Psoas muscle (tissue), 8 donors: Measurements from ENCODE around the gene POMT2. TPM values are rescaled to one million over a fixed set of nuclear protein-coding genes. Genes with fewer than 3 reads are reported as not detected.

Source experiments
- ATAC-seq, 4 donors: fragments of 200-7000 bp; cut with Tn5 transposase; one replicate each; pipeline ENCODE4 v1.9.1; 2020; ENCODE audit warnings: moderate library complexity in 3 of 4, mild to moderate bottlenecking in 2 of 4
- DNase-seq, 2 donors: peaks; one replicate each; pipeline ENCODE4 v3.0.0-alpha.2; 2020
- H3K27ac ChIP-seq: fragments of 200-600 bp; one replicate; pipeline ENCODE4 v1.8.0; 2022
- H3K27me3 ChIP-seq, 3 donors: fragments of 200-600 bp in 1 of 3; one replicate each; pipeline versions ENCODE4 v1.6.1 to v1.8.0; 2013 to 2022; ENCODE audit warnings: low read length in 2 of 3, mild to moderate bottlenecking in 2 of 3, moderate library complexity in 1 of 3; ENCODE audit not compliant: insufficient read depth in 3 of 3
- H3K36me3 ChIP-seq, 2 donors: fragments of 200-600 bp in 1 of 2; one replicate each; pipeline versions ENCODE4 v1.6.1 to v1.8.0; 2013 to 2022; ENCODE audit warnings: low read depth in 1 of 2, mild to moderate bottlenecking in 1 of 2, moderate library complexity in 1 of 2; ENCODE audit not compliant: insufficient read depth in 1 of 2
- H3K4me1 ChIP-seq: fragments of 200-600 bp; one replicate; pipeline ENCODE4 v1.8.0; 2022
- H3K4me3 ChIP-seq: fragments of 200-600 bp; one replicate; pipeline ENCODE4 v1.8.0; 2022; ENCODE audit warnings: mild to moderate bottlenecking
- H3K9me3 ChIP-seq: fragments of 200-600 bp; one replicate; pipeline ENCODE4 v1.8.0; 2022
- CTCF ChIP-seq: fragments of 200-600 bp; IDR thresholded peaks from one replicate; pipeline ENCODE4 v1.8.0; 2022; ENCODE audit warnings: antibody characterized with exemption
- WGBS, 3 donors: extraction: QIAGEN DNeasy Blood & Tissue Kit; methylation state at CpG; one replicate each; pipeline versions ENCODE4 v1.1.6 to v1.1.7; 2013; 5-methylcytosine and 5-hydroxymethylcytosine counted together
- intact Hi-C, 2 donors: fragments of 100-400 bp; cut with DNase I; formaldehyde crosslinking; loops; one replicate each; pipeline versions ENCODE4 v1.11.0 to v1.14.2; 2022
- polyA plus RNA-seq, 3 donors: library from polyadenylated mRNA; stranded (reverse); fragments of 200-250 nt; gene quantifications; one replicate each; pipeline ENCODE4 v1.2.3, GENCODE V29; 2013
- total RNA-seq, 4 donors: library from RNA; stranded (reverse); fragmentation: NEBNext Ultra II Directional in 2 of 4; extraction: Animal tissue kit (Norgen Biotek cat#: 25700) in 2 of 4; gene quantifications; one replicate each; pipeline versions ENCODE4 v1.2.1 to v1.2.4, GENCODE V29; 2021 to 2023
- donor health status: healthy with polysubstance abuse.
- donor health status: DM: no; HTN: no; CAD: no; lungs with moderate emphysema.
- donor health status: Bipolar disorder and iron deficiency.
- donor health status: healthy.
- donor health status: DM: yes; HTN: yes; CAD: no.
- donor health status: DM: no; HTN: no; CAD: no.
- donor health status: DM: no; HTN: no; CAD: no.
- donor health status: DM: yes; HTN: yes; CAD: no.

The POMT2 gene
- total and polyA plus RNA-seq, 7 donors: 17.4 to 57.5 (median 29.2) TPM

DNA sequence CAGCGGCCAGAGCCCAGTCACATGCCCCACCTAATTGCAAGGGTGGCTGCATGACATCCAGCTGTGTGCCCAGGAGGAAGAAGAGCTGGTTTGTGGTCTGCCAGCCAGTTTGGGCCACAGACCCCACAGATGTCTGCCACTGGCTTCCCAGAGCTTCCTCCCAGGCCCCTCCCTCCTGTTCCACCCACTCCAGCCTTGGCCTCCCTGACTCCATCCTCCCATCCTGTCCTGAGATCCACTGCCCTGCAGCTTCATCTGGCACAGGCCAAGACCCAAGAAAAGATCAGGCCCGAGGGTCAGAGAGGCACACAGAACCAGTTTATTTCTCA, 55.5 kb downstream of the POMT2 start:
- H3K27me3 ChIP-seq: peaks cover 0 to 16% (median 1%) of the 10 kb centered on the region in 3 donors
- 34 to 51% (median 47%) methylated on average over 2 of the region's 2 CpGs for WGBS, 3 donors
- intact Hi-C loops: no loop called here

GRCh38 chr14:77264466-77265186, 56.1 kb downstream of the POMT2 start:
- 41 to 58% (median 42%) methylated on average over 16 of the region's 16 CpGs for WGBS, 3 donors
- Histone ChIP-seq H3K4me1 (no peaks in the 10 kb centered on the region), H3K36me3 (no peaks in the 10 kb centered on the region), H3K27me3 (peaks cover 0 to 16% (median 0%) of the 10 kb centered on the region in 3 donors), H3K9me3 (no peaks in the 10 kb centered on the region), H3K4me3 (no peak overlapping the region), H3K27ac (no peak overlapping the region)
- intact Hi-C loops: no loop called here
- TF ChIP-seq CTCF: no peak
- DNase-seq (no peak), ATAC-seq (peak in 2 of 4 donors; percentile 20 to 23)

More for the DNA sequence above, 55.5 kb downstream of the POMT2 start:
- Histone ChIP-seq H3K27ac (no peak overlapping the region), H3K4me1 (no peaks in the 10 kb centered on the region), H3K36me3 (no peaks in the 10 kb centered on the region), H3K9me3 (no peaks in the 10 kb centered on the region), H3K4me3 (no peak overlapping the region)
- TF ChIP-seq CTCF: no peak
- no peak for ATAC-seq
- DNase-seq: no peak

DNA sequence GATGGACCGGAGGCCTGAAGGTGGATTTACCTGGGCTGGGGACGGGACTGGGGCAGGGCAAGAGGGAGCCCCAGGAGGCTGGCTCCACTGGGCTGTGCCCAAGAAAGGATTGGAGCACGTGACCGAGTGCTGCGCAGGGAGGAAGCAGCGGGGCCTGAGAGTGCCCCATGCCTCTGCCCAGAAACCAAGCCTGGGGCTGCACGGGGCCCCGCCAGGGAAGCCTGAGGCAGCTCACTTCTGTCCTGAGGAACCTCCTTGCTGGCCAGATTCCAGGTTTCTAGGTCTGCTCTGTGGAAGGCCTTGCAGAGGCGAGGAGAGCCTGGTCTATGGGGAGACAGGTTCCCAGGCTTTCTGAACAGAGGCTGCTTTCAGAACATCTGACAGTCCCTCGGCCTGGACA, 60.1 kb downstream of the POMT2 start:
- TF ChIP-seq CTCF: no peak
- WGBS, 3 donors: 62 to 74% (median 68%) methylated on average over 8 to 10 of the region's 10 CpGs
- Histone ChIP-seq H3K4me3 (no peak overlapping the region), H3K36me3 (no peaks in the 10 kb centered on the region), H3K27me3 (no peaks in the 10 kb centered on the region), H3K4me1 (no peaks in the 10 kb centered on the region), H3K27ac (no peak overlapping the region), H3K9me3 (no peaks in the 10 kb centered on the region)
- ATAC-seq: no peak
- intact Hi-C loops: no loop called here
- DNase-seq: peak in 1 of 2 donors; percentile 30

GRCh38 chr14:77260199-77260598, 60.5 kb downstream of the POMT2 start:
- no peak overlapping the region for H3K27ac ChIP-seq
- H3K4me3 ChIP-seq: no peak overlapping the region
- H3K36me3 ChIP-seq: no peaks in the 10 kb centered on the region
- no peak for DNase-seq
- no peaks in the 10 kb centered on the region for H3K9me3 ChIP-seq
- no peaks in the 10 kb centered on the region for H3K4me1 ChIP-seq
- ATAC-seq: no peak
- intact Hi-C loops: no loop called here
- H3K27me3 ChIP-seq: no peaks in the 10 kb centered on the region
- no peak for TF ChIP-seq CTCF
- 86 to 90% (median 87%) methylated on average over 11 of the region's 11 CpGs for WGBS, 3 donors
